DOHH2 (cell line): ENCODE data around the gene FGF22.

Source experiments
- H3F3A ChIP-seq: fragments of 200-600 bp; sonication (generic), shearing (Covaris generic); 2 replicates; pipeline ENCODE4 v1.6.0; 2016; ENCODE audit warnings: antibody characterized with exemption, mild to moderate bottlenecking; ENCODE audit not compliant: control insufficient read depth, insufficient read depth
- H3K27ac ChIP-seq: fragments of 200-600 bp; sonication (generic); 2 replicates; pipeline ENCODE4 v1.5.1; 2014; ENCODE audit warnings: low read depth, mild to moderate bottlenecking, low read length, moderate library complexity
- H3K27me3 ChIP-seq: fragments of 200-600 bp; sonication (generic); 2 replicates; pipeline ENCODE4 v1.6.1; 2014; ENCODE audit warnings: mild to moderate bottlenecking, low read length, mixed read lengths; ENCODE audit not compliant: control insufficient read depth
- H3K36me3 ChIP-seq: fragments of 200-600 bp; sonication (generic); 2 replicates; pipeline ENCODE4 v1.6.1; 2014; ENCODE audit warnings: mild to moderate bottlenecking, low read length, moderate library complexity, mixed read lengths; ENCODE audit not compliant: control insufficient read depth
- H3K4me1 ChIP-seq: fragments of 200-600 bp; sonication (generic); 2 replicates; pipeline ENCODE4 v1.6.1; 2014; ENCODE audit warnings: mild to moderate bottlenecking, low read length, mixed read lengths; ENCODE audit not compliant: control insufficient read depth
- H3K4me2 ChIP-seq: fragments of 200-600 bp; sonication (generic); 2 replicates; pipeline ENCODE4 v1.6.0; 2014; ENCODE audit warnings: mild to moderate bottlenecking, low read length, moderate library complexity
- H3K4me3 ChIP-seq: fragments of 200-600 bp; sonication (generic); 2 replicates; pipeline ENCODE4 v1.5.1; 2014; ENCODE audit warnings: mild to moderate bottlenecking, low read length, mixed read lengths
- H3K79me2 ChIP-seq: fragments of 200-600 bp; sonication (generic); 2 replicates; pipeline ENCODE4 v1.6.1; 2014; ENCODE audit warnings: mild to moderate bottlenecking, low read length, mixed read lengths; ENCODE audit not compliant: control insufficient read depth
- H3K9me2 ChIP-seq: fragments of 200-600 bp; sonication (generic); replicated peaks from 2 replicates; pipeline ENCODE4 v1.6.1; 2014; ENCODE audit warnings: mild to moderate bottlenecking, low read length, mixed read lengths; ENCODE audit not compliant: control insufficient read depth
- H3K9me3 ChIP-seq: fragments of 200-600 bp; sonication (generic); 2 replicates; pipeline ENCODE4 v1.6.1; 2014; ENCODE audit warnings: antibody characterized with exemption, low read length, mixed read lengths; ENCODE audit not compliant: control insufficient read depth, insufficient read depth
- H4K20me1 ChIP-seq: fragments of 200-600 bp; sonication (generic); 2 replicates; pipeline ENCODE4 v1.6.0; 2014; ENCODE audit warnings: low read depth, mild to moderate bottlenecking, antibody characterized with exemption, low read length, moderate library complexity; ENCODE audit not compliant: control insufficient read depth, insufficient read depth
- CTCF ChIP-seq: fragments of 200-600 bp; sonication (generic); IDR thresholded peaks from one replicate; pipeline ENCODE4 v1.5.1; 2014; ENCODE audit warnings: antibody characterized with exemption, mild to moderate bottlenecking, low read depth, low read length; ENCODE audit not compliant: poor library complexity, severe bottlenecking
- EZH2phosphoT487 ChIP-seq: fragments of 200-600 bp; sonication (generic); IDR thresholded peaks from 2 replicates; pipeline ENCODE4 v1.6.1; 2017; ENCODE audit warnings: borderline replicate concordance, mild to moderate bottlenecking, antibody characterized with exemption, low read length, moderate library complexity, mixed read lengths

The FGF22 gene

GRCh38 chr19:678791-679388, 39.2 kb downstream of the FGF22 start:
- no peaks in the 10 kb centered on the region for H3K36me3 ChIP-seq
- H3K27ac ChIP-seq: no peak overlapping the region
- H3K4me3 ChIP-seq: peak overlapping the region; percentile 91
- no peaks in the 10 kb centered on the region for H3K9me2 ChIP-seq
- H4K20me1 ChIP-seq: no peaks in the 10 kb centered on the region; the same call in 1 of the 2 replicates
- peaks cover 17% of the 10 kb centered on the region for H3K4me1 ChIP-seq
- H3K79me2 ChIP-seq: peaks cover 5% of the 10 kb centered on the region; the same call in 1 of the 2 replicates
- H3K27me3 ChIP-seq: peaks cover 14% of the 10 kb centered on the region
- TF ChIP-seq EZH2phosphoT487 (no peak), CTCF (no peak)
- 0 out of 2 replicates have a peak, but pooled peaks cover 4% of the 10 kb centered on the region for H3F3A ChIP-seq
- H3K9me3 ChIP-seq: no peaks in the 10 kb centered on the region
- peak overlapping the region; percentile 91 for H3K4me2 ChIP-seq

GRCh38 chr19:679418-680286, 40.0 kb downstream of the FGF22 start:
- Histone ChIP-seq H4K20me1 (no peaks in the 10 kb centered on the region; the same call in 1 of the 2 replicates), H3K27me3 (peaks cover 12% of the 10 kb centered on the region), H3K4me2 (peak overlapping the region; percentile 91), H3K79me2 (peaks cover 5% of the 10 kb centered on the region; the same call in 1 of the 2 replicates), H3K4me3 (peak overlapping the region; percentile 91), H3K9me2 (no peaks in the 10 kb centered on the region), H3K27ac (peak overlapping the region; percentile 54), H3K4me1 (peaks cover 17% of the 10 kb centered on the region), H3F3A (0 out of 2 replicates have a peak, but pooled peaks cover 4% of the 10 kb centered on the region), H3K36me3 (no peaks in the 10 kb centered on the region), H3K9me3 (no peaks in the 10 kb centered on the region)
- TF ChIP-seq CTCF (no peak), EZH2phosphoT487 (no peak)

GRCh38 chr19:680287-681028, 40.8 kb downstream of the FGF22 start:
- Histone ChIP-seq H3K27ac (peak overlapping the region; percentile 56), H3K36me3 (no peaks in the 10 kb centered on the region), H3K4me3 (peak overlapping the region; percentile 91), H4K20me1 (no peaks in the 10 kb centered on the region; the same call in 1 of the 2 replicates), H3F3A (0 out of 2 replicates have a peak, but pooled peaks cover 4% of the 10 kb centered on the region), H3K79me2 (peaks cover 5% of the 10 kb centered on the region; the same call in 1 of the 2 replicates), H3K9me3 (no peaks in the 10 kb centered on the region), H3K27me3 (peaks cover 4% of the 10 kb centered on the region), H3K4me2 (peak overlapping the region; percentile 91), H3K4me1 (peaks cover 17% of the 10 kb centered on the region), H3K9me2 (no peaks in the 10 kb centered on the region)
- TF ChIP-seq EZH2phosphoT487 (no peak), CTCF (peak; percentile 56)
